GM19463 (cell line): ENCODE measurements around the gene PLEKHF1.
"Not testable (repeated sequence)": the region's sequence is repeated elsewhere in the genome, so short reads cannot be mapped to it uniquely, and the experiment has no call there.

Experiments
- ATAC-seq: cut with Tn5 transposase; IDR thresholded peaks from one replicate; pipeline ENCODE4 v1.9.1; 2021; ENCODE audit warnings: mild to moderate bottlenecking, moderate library complexity; ENCODE audit not compliant: unreplicated experiment

Gene PLEKHF1

GRCh38 chr19:29663861-29664752 is 1.2 kb upstream of the PLEKHF1 start:
- ATAC-seq, result no peak

- no peak for ATAC-seq
Observed at GRCh38 chr19:29664753-29665214, 477 bp upstream of the PLEKHF1 start.

DNA sequence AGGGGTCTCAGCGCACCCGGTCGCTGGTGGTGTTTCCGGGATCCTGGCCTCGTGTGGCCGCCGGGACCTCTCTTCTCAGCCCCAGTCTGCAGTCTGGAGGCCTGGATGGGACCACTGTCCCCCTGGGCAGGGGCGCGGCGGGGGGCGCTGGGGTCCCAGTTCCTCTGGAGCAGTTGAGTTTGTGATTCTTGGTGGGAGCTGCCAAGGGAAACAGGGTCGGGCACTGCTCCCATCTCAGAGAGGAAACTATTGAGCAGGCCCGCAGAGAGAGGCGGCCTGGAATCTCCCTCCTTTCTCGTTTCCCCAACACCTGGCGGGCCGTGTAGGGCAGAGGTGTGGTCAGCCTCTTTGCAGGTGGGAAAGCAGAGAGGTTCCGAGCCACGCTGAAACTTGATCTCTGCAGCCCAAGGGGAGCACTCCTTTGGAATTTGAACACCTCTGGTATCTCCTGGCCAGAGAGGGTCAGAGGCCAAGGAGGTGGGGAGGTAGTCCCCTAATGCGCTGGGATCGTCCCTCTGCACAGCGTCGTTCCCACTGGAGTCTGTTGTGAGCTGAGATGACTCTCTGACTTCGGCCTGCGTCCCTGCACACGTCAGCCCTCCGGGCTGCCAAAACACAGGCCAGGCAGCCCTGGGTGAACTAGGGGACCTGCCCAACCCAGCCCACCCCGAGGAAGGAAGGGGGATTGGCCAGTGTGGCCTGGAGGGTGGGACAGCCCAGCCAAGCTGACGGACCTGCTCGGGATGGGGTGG is 741 bp downstream of the PLEKHF1 start:
- no peak for ATAC-seq

DNA sequence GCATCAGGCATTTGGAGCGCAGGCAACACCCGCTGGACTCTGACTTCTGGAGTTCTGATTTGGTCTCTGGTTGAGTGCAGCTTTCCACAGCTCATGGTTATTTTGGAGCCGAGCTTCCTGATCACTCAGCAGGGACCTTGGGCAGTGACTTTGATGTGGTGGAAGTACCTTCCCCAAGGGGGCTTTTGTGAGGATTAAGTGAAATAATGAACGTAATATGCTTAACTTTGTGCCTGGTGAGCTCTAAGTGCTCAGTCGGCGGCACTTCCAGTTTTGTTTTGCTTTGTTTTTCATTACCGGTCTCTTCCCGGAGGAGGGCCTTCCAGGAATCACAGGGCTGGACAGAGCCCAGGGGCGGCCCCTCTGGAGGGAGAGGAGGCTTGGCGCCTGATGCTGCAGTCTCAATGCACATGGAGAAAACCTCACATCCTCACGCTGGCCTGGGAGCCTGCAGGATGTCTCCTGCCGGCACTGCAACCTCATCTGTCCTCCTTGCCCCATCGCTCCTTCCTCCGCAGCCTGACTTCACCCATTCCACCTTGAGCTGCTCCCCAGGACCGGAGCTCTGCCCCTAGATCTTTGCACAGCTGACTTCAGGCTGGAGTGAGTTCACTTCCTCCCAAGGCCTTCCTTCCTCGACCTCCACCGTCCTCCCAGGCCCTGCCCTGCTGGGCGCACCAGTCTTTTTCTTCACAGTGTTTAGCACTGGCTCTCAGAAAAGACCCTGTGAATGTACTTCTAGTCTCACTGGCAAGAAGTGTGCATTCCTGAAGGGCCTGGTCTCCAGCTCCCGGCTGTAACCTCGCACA is 1.5 kb downstream of the PLEKHF1 start:
- ATAC-seq, result no peak

DNA sequence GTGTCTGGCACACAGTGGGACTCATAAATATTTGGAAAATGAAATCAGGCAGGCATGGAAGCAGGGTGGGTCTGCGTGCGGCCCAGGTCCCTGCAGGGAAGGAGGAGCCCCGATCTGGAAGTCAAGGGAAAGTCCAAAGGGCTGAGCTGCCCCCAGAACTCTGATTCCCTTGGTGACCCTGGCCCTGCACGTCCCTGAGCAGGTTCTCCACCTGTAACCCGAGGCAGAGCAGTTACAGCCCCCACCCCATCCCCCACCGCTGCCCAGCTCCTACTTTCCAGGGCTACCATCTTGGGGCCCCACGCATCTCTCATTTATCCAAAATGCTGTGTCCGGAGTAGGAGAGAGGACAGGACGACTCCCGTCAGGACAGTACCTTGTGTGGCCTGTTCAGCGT is 2.1 kb downstream of the PLEKHF1 start:
- ATAC-seq, result no peak

DNA sequence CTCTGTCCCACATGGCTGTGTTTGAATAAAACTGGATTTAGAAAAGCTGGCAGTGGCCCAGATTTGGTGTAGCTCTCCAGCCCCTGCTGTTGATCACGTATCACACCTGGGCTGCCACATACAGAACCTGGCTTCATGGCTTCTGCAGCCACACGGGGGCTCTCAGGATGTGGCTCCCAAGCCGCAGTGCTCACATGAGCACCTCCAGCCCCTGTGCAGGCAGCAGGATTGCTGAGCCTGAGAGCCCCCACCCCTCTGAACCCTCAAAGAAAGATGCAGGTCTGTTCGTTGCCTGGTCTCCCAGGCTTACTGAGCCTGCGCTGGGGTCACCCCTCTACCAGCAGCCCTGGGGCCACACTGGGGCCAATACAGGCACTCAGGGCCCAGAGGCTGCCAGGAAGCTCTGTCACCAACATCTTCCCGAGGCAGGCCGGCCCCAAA is 2.7 kb downstream of the PLEKHF1 start:
- no peak for ATAC-seq

DNA sequence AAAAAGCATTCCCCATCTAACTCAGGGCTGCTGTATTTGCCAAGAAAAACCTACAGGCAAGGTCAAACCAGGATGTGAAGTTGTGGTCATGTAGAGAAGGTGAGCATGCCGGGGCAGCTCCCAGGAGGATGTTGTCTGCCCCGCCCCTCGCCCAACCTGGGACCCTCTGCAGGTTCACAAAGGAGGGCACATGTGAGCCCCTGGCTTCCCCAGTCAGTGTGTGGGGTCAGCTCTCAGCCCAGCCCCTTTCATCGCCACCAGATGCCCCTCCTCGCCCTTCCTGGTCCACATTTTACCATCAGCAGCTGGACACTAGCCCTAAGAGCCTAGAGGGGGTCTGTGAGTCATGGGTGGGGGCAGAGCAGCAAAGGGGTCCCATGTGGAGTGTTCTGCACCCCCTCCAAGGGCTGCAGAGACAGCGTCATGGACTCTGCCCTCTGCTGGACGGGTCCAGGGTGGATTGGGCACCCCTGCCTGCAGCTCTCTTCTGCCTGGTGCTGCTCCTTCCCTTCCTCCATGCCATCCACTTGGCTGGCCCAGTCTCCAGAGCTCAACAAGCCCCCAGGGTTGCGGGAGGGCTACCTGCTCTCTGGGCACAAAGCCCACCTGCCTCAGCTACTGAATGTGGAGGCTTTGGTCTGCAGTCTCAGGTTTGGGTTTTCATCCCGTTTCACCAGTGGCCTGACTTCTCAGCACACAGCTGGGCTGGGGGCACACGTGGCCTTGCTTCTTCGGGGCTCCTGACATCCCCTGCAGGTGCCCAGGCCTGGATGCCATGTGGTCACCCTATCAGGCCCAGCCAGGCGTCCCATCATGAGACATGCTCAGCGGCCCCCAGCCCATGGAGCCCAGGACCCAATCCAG is 3.7 kb downstream of the PLEKHF1 start:
- ATAC-seq, result no peak

DNA sequence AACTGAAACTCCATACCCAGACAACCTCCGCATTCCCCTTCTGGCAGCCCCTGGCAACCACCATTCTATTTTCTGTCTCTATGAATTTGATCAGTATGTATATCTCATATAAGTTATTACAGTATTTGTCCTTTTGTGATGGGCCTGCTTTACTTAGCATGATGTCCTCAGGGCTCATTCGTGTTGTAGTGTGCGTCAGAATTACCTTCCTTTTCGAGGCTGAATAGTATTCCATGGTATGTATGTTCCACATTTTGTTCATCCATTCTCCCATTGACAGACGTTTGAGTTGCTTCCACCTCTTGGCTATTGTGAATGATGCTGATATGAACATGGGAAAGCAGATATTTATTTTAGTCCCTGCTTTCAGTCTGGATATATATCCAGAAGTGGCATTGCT is 5.0 kb downstream of the PLEKHF1 start:
- no peak for ATAC-seq

GRCh38 chr19:29671026-29671392 is 5.7 kb downstream of the PLEKHF1 start:
- ATAC-seq, result not testable (repeated sequence)

DNA sequence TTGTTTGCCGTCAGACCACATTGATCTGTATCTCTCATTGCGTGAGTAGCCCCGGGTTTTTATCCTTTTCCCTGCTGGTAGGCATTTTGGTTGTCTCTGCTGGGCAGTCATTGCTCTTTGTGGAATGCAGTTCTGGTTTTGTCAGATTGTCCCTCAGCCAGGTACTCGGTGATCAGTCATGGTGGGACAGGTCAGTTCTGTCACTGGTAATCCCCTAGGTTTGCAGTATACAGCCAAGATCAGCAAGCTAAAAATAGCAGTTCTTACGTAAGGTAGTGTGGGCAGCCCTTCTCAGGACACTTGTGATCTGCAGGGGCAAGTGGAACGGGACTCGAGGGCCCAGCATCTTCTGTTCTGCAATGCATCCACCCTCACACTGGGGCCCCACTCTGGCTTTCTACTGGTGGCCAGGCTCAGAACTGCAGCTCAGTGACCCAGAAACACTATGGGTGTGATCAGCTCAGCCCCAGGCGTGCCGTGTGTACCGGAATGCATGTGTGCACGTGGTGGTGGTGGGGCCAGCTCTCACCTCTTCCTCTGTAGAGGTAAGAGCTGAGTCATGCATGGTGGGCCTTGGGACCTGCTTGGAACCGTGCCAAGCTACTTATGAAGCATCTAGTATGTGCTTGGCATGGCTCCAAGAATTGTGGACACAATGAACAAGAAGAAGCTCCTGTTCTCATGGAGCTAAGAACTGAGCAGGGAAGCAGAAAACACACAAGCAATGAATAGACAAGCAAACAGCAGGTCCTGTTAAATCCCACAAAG is 6.3 kb downstream of the PLEKHF1 start:
- ATAC-seq, result peak; percentile 79

DNA sequence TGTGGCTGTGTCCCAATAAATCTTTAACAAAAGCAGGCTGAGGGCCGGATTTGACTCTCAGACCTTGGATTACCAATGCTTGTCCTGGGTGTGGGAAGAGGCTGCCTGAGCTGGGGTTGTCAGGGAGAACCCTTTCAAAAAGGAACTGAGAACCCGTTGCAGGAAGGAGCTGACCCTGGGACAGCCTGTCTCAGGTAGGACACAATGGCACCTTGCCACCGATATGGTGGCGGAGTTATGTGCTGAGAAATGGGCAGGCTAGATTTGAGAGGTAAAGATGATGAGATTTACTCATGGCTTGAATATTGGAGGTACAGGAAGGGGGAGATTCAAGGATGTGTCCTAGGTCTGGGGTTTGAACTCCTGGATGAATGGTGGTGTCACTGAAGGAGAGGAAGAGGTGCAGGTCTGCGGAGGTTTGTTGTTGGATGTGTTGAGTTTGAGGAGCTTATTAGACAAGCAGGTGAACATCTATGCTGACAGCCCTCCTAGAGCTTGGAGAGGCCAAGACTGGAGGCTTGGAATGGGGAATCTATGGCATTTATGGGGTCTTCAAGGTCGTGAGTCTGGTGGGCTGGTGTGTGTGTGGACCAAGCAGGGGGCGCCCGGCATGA is 7.2 kb downstream of the PLEKHF1 start:
- ATAC-seq, result no peak

DNA sequence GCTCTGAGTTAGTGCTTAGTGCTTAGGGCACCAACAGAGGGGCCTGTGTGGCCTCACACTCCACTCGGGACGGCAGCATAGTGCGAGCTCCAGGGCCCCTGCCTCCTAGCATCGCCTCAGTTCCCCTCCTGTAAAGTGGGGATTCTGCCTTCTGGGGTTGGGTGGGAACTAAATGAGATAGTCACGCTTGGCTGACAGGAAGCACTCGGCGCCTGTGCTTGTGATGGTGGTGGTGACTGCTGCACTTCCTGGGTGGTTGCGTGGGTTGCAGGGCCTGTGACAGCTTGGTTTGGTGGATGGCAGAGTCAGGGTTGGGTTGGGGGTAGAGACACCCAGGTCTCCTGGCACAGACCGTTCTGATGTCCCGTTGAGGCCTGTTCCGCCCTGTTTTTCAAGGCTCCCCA is 7.7 kb downstream of the PLEKHF1 start:
- peak; percentile 32 for ATAC-seq

- ATAC-seq, result no peak
Observed at GRCh38 chr19:29673451-29674371, 8.4 kb downstream of the PLEKHF1 start.

- ATAC-seq, result no peak
Observed at GRCh38 chr19:29674374-29675119, 9.3 kb downstream of the PLEKHF1 start.

DNA sequence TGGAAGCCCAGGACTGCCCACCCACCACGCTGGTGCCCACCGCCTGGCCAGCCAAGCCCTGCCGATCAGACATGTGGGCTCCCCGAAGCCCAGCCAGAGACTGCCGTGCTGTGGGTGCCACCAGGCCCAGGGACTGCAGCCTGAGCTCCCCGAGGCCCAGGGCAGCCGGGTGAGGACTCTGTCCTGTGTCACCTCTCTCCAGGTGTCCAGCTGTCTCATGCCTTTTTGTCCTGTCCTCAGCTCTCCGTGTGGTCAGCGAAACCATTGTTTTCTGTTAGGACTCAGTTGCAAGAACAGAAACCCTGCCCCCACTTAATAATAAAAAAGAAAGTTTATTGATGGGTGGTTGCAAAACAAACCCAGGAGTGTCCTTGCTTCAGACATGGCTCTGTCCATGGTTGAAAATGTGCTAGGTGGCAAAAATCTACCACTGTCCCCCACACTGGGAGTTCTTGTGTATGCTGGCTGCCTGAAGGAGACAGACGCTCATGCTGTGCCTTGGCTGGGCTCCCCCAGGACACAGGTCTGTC is 9.9 kb downstream of the PLEKHF1 start:
- no peak for ATAC-seq

GRCh38 chr19:29675650-29676186 is 10.5 kb downstream of the PLEKHF1 start:
- ATAC-seq, result no peak

DNA sequence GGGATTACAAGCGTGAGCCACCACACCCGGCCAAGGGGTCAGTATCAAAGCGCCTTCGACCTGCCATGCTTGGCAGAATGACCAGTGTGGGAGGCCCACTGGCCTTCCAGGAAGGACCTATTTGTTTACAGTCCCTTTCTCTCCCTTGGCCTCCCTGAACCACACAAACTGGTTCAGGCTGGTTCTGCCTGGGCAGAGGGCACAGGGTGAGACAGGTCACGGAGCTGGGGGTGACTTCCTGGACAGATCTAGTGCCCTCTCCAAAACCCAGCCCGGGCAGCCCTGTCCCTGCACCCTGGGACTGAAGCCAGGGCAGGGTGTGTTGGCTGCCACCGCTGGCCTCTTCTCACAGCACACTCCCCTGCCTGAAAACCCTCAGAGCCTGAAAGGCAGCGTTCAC is 11.3 kb downstream of the PLEKHF1 start:
- no peak for ATAC-seq
